Kidney epithelial cell (primary cell): ENCODE measurements around the gene C1orf50. TPM values are rescaled to one million over a fixed set of nuclear protein-coding genes. Genes with fewer than 3 reads are reported as not detected.

Source experiments
- DNase-seq: peaks from one replicate; pipeline ENCODE4 v3.0.0-alpha.2; 2010; ENCODE audit warnings: low read depth
- H3K27me3 ChIP-seq: 2 replicates; pipeline ENCODE4 v1.6.0; 2011; ENCODE audit warnings: low read length; ENCODE audit not compliant: control insufficient read depth, insufficient read depth
- H3K36me3 ChIP-seq: 2 replicates; pipeline ENCODE4 v1.5.1; 2011; ENCODE audit warnings: low read length; ENCODE audit not compliant: control insufficient read depth, insufficient read depth
- H3K4me3 ChIP-seq: 2 replicates; pipeline ENCODE4 v1.5.1; 2011; ENCODE audit warnings: low read depth, mild to moderate bottlenecking, control low read depth, low read length
- total RNA-seq: library from RNA; depleted of rRNA; stranded (reverse); fragments of >200 nt; gene quantifications from 2 replicates; pipeline ENCODE4 v1.2.3, GENCODE V29; 2015
- TF ChIP-seq, protein P1 (sequence below): IDR thresholded peaks from 2 replicates; pipeline ENCODE4 v1.5.1; 2011; ENCODE audit warnings: mild to moderate bottlenecking, moderate library complexity, low read length, control low read depth, inconsistent platforms; ENCODE audit not compliant: insufficient read depth, poor library complexity, severe bottlenecking

Gene C1orf50
- total RNA-seq, 1 donor from 2014 or later, result 4.6 TPM

DNA sequence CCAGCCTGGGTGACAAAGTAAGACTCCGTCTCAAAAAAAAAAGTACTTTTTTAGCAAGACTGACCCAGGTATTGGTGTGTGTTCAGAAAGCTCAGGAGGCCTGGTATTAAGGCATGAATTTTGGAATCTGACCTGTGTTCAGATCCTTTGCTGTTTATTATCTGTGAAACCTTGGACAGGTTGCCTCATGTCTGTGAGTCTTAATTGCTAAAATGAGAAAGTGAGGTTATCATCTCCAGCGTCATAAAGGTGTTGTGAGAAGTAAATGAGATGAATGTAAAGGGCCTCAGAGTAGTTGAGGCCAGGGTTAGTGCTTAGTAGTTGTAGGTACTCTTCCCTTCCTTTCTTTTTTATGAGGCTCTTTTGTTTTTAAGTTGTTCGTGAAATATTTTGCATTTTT is 2.8 kb downstream of the C1orf50 start:
- Histone ChIP-seq H3K36me3 (no peaks in the 10 kb centered on the region), H3K27me3 (no peaks in the 10 kb centered on the region), H3K4me3 (no peak overlapping the region)
- TF ChIP-seq, protein P1, sequence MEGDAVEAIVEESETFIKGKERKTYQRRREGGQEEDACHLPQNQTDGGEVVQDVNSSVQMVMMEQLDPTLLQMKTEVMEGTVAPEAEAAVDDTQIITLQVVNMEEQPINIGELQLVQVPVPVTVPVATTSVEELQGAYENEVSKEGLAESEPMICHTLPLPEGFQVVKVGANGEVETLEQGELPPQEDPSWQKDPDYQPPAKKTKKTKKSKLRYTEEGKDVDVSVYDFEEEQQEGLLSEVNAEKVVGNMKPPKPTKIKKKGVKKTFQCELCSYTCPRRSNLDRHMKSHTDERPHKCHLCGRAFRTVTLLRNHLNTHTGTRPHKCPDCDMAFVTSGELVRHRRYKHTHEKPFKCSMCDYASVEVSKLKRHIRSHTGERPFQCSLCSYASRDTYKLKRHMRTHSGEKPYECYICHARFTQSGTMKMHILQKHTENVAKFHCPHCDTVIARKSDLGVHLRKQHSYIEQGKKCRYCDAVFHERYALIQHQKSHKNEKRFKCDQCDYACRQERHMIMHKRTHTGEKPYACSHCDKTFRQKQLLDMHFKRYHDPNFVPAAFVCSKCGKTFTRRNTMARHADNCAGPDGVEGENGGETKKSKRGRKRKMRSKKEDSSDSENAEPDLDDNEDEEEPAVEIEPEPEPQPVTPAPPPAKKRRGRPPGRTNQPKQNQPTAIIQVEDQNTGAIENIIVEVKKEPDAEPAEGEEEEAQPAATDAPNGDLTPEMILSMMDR, result no peak
- DNase-seq, result no peak

DNA sequence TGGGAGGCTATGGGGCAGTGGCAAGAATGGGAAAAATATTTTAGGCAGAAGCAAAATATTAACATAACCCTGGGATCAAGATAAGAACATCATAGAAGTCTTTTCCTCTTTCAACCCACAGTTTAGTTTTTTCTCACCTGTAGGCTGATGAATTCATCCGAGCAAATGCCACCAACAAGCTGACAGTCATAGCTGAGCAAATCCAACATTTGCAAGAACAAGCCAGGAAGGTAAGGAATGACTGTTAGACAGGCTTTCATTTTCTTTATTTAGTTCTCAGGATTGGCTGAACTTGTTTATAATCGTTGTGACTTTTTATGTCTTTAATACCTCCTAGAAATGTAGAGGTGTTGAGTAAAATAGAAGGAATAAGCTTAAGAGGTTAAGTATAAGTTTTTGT is 6.4 kb downstream of the C1orf50 start:
- Histone ChIP-seq H3K36me3 (peaks cover 4% of the 10 kb centered on the region), H3K4me3 (no peak overlapping the region), H3K27me3 (no peaks in the 10 kb centered on the region)
- TF ChIP-seq, protein P1, result no peak
- no peak for DNase-seq

DNA sequence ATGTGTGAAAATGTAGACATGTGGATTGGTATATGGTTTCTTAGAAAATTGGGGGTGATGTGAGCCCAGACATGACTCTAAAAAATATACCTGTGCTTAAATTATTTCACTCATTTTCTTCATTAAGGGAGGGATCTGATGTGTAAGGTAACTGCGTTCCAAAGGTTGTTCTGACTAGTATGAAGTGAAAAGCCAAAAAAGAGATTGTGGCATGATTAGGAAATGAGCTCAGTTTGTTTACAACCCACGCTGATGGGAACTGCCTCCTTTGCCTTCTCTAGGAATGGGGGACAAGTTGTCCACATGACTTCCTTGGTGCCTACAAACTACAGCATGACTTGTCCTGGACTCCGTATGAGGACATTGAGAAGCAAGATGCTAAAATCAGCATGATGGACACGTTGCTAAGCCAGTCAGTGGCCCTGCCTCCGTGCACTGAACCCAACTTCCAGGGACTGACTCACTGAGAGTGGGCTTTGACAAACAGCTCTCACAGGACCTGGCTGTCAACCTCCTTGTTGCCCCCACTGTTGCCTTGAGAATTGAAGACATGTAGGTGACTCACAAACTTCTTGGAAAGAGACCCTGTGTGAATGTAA is 8.0 kb downstream of the C1orf50 start:
- peaks cover 4% of the 10 kb centered on the region for H3K36me3 ChIP-seq
- no peak overlapping the region for H3K4me3 ChIP-seq
- TF ChIP-seq, protein P1, result no peak
- no peak for DNase-seq
- no peaks in the 10 kb centered on the region for H3K27me3 ChIP-seq

DNA sequence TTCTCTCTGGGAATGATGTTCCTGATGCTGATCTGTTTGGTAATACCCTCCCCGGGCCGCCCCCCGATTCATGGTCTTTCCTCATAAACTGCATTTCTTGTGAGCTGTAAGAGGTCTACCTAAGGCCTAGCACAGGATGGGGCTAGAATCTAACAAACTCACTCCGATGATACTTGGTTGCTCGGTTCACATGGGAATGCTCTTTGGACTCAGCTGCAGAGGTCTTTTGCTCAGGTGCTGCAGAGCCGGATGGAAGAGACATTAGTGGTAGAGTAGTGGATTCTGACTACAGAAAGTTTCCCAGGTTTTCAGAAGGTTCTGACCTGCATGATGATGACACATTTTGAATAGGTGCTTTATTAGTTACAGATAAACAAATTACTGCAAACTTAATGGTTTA is 9.5 kb downstream of the C1orf50 start:
- no peaks in the 10 kb centered on the region for H3K27me3 ChIP-seq
- no peak overlapping the region for H3K4me3 ChIP-seq
- H3K36me3 ChIP-seq, result peaks cover 4% of the 10 kb centered on the region
- TF ChIP-seq, protein P1, result no peak
- DNase-seq, result no peak

DNA sequence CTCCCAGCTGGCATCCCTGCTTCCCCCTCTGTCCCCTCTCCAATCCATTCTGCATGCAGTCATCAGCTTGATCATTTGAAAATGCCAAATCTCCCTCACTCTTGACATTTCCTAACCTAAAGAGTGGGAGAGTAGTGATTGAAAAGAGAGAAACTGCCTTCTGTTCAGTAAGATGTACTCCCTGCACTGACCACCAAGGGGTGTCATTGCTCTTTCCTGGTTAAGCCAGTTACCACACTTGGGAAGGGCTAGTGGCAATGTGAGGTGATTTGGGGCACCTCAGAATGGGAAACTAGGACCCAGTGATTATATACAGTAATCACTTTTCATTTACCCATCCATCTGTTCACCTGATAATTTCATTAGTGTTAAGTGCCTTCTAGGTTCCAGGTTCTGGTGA is 10.8 kb downstream of the C1orf50 start:
- Histone ChIP-seq H3K4me3 (no peak overlapping the region), H3K27me3 (no peaks in the 10 kb centered on the region), H3K36me3 (peaks cover 4% of the 10 kb centered on the region)
- TF ChIP-seq, protein P1, result peak; percentile 68
- DNase-seq, result no peak

DNA sequence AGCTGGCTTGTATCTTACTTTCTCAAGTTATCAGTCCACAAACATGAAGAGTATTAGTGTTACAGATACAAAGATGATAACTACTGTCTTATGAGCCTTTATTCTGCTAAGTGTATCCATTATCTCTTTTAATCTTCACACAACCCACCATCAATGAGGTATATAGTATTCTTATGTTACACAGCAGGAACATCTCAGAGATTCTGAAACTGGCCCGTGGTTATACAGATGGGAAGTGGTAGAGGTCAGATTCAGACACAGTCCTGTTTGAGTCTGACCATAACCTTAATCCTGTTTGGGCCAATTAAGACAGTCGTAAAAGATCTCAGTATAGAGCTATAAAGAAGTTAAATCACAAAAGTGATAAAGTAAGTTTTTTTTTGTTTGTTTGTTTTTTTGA is 12.7 kb downstream of the C1orf50 start:
- peaks cover 4% of the 10 kb centered on the region for H3K36me3 ChIP-seq
- H3K4me3 ChIP-seq, result no peak overlapping the region

More for the DNA sequence above, 12.7 kb downstream of the C1orf50 start:
- no peak for DNase-seq
- H3K27me3 ChIP-seq, result peaks cover 3% of the 10 kb centered on the region
- TF ChIP-seq, protein P1, result no peak
